ENCODE data around the gene PTK6.

DNA sequence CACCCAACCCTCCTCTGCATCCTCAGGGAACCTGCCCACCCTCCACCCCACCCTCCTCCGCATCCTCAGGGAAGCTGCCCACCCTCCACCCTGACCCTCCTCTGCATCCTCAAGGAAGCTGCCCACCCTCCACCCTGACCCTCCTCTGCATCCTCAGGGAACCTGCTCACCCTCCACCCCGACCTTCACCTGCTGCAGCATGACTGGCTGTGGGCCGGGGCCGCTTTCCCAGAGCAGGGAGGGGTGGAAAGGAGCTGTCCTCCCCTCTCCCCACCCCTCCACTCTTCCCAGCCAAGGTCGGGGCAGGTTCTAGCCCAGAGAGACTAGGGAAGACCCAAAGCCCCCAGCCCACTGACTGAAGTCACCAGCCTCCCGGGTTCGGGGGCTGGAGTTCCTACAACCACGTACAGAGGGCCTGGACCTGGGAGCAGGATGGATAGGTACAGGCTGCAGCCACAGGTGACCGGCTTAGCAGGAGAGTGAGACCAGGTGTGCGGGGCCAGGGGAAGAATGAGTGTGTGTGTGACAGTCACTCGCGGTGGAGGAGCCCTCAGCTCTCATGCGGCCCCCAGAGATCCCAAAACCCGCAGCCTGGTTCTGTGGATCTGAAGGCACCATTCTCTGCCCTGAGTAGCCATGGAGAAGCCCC lies 49.9 kb downstream of the PTK6 start:
- TF ChIP-seq SMARCE1 (IDR thresholded peaks at IDR 0.05; ENCODE audit: borderline replicate concordance) (no peak), SNRNP70 (IDR thresholded peaks at IDR 0.05; ENCODE audit: low read depth, low read length) (no peak), EHMT2 (IDR thresholded peaks at IDR 0.05; ENCODE audit: borderline replicate concordance, low read depth, low read length) (no peak), ONECUT2 (CRISPR knock-in tag; IDR thresholded peaks at IDR 0.05) (no peak), ZNF274 (CRISPR knock-in tag; IDR thresholded peaks at IDR 0.05) (no peak), TBP (CRISPR knock-in tag; IDR thresholded peaks at IDR 0.05) (no peak)
- TF ChIP-seq, protein P1, sequence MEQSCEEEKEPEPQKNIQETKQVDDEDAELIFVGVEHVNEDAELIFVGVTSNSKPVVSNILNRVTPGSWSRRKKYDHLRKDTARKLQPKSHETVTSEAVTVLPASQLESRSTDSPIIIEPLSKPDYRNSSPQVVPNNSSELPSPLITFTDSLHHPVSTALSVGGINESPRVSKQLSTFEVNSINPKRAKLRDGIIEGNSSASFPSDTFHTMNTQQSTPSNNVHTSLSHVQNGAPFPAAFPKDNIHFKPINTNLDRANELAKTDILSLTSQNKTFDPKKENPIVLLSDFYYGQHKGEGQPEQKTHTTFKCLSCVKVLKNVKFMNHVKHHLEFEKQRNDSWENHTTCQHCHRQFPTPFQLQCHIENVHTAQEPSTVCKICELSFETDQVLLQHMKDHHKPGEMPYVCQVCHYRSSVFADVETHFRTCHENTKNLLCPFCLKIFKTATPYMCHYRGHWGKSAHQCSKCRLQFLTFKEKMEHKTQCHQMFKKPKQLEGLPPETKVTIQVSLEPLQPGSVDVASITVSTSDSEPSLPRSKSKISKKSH (CRISPR knock-in tag; IDR thresholded peaks at IDR 0.05; ENCODE audit: borderline replicate concordance), result no peak
- TF ChIP-seq, protein P2, sequence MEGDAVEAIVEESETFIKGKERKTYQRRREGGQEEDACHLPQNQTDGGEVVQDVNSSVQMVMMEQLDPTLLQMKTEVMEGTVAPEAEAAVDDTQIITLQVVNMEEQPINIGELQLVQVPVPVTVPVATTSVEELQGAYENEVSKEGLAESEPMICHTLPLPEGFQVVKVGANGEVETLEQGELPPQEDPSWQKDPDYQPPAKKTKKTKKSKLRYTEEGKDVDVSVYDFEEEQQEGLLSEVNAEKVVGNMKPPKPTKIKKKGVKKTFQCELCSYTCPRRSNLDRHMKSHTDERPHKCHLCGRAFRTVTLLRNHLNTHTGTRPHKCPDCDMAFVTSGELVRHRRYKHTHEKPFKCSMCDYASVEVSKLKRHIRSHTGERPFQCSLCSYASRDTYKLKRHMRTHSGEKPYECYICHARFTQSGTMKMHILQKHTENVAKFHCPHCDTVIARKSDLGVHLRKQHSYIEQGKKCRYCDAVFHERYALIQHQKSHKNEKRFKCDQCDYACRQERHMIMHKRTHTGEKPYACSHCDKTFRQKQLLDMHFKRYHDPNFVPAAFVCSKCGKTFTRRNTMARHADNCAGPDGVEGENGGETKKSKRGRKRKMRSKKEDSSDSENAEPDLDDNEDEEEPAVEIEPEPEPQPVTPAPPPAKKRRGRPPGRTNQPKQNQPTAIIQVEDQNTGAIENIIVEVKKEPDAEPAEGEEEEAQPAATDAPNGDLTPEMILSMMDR (CRISPR knock-in tag; IDR thresholded peaks at IDR 0.05), result no peak
- TF ChIP-seq, protein P3, sequence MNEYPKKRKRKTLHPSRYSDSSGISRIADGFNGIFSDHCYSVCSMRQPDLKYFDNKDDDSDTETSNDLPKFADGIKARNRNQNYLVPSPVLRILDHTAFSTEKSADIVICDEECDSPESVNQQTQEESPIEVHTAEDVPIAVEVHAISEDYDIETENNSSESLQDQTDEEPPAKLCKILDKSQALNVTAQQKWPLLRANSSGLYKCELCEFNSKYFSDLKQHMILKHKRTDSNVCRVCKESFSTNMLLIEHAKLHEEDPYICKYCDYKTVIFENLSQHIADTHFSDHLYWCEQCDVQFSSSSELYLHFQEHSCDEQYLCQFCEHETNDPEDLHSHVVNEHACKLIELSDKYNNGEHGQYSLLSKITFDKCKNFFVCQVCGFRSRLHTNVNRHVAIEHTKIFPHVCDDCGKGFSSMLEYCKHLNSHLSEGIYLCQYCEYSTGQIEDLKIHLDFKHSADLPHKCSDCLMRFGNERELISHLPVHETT (CRISPR knock-in tag; conservative IDR thresholded peaks at IDR 0.05), result no peak

Measured in HepG2 (cell line).